ENCODE results near the gene PCDH15.

DNA sequence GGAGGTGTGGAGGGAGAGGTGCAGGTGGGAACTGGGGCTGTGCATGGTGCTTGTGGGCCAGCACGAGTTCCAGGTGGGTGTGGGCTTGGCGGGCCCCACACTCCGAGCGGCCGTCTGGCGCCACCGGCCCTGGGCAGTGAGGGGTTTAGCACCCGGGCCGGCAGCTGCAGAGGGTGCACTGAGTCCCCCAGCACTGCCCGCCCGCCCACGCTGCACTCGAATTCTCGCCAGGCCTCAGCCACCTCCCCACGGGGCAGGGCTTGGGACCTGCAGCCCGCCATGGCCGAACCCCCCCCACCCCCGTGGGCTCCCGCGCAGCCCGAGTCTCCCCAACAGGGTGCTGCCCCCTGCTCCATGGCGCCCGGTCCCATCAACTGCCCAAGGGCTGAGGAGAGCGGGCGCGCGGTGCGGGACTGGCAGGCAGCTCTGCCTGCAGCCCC lies 810.2 kb downstream of the PCDH15 start:
- TF ChIP-seq, protein P1, sequence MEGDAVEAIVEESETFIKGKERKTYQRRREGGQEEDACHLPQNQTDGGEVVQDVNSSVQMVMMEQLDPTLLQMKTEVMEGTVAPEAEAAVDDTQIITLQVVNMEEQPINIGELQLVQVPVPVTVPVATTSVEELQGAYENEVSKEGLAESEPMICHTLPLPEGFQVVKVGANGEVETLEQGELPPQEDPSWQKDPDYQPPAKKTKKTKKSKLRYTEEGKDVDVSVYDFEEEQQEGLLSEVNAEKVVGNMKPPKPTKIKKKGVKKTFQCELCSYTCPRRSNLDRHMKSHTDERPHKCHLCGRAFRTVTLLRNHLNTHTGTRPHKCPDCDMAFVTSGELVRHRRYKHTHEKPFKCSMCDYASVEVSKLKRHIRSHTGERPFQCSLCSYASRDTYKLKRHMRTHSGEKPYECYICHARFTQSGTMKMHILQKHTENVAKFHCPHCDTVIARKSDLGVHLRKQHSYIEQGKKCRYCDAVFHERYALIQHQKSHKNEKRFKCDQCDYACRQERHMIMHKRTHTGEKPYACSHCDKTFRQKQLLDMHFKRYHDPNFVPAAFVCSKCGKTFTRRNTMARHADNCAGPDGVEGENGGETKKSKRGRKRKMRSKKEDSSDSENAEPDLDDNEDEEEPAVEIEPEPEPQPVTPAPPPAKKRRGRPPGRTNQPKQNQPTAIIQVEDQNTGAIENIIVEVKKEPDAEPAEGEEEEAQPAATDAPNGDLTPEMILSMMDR (IDR thresholded peaks at IDR 0.05) = no peak
- TF ChIP-seq POLR2A (IDR thresholded peaks at IDR 0.05) = no peak
